Measurements from ENCODE around the gene ACP2.
A peak's percentile ranks its signal among the peaks of the same experiment; 100 is the strongest.

The ACP2 gene

GRCh38 chr11:47229161-47229560 lies 19.5 kb downstream of the ACP2 start:
- TF ChIP-seq L3MBTL2 (conservative IDR thresholded peaks at IDR 0.05) (no peak), FOXM1 (IDR thresholded peaks at IDR 0.05; ENCODE audit: borderline replicate concordance) (no peak), SUZ12 (IDR thresholded peaks at IDR 0.05) (no peak), FOXA1 (IDR thresholded peaks at IDR 0.05) (no peak), LEF1 (IDR thresholded peaks at IDR 0.05; ENCODE audit: borderline replicate concordance) (no peak), SP1 (IDR thresholded peaks at IDR 0.05) (no peak), CTBP1 (IDR thresholded peaks at IDR 0.05; ENCODE audit: borderline replicate concordance) (no peak), PKNOX1 (IDR thresholded peaks at IDR 0.05) (no peak), HDGF (IDR thresholded peaks at IDR 0.05; ENCODE audit: borderline replicate concordance) (no peak), BHLHE40 (IDR thresholded peaks at IDR 0.05; ENCODE audit: borderline replicate concordance) (no peak), ELF4 (IDR thresholded peaks at IDR 0.05) (no peak), ZNF384 (IDR thresholded peaks at IDR 0.05) (no peak), ARNT (IDR thresholded peaks at IDR 0.05) (no peak), NFRKB (IDR thresholded peaks at IDR 0.05) (no peak), TARDBP (IDR thresholded peaks at IDR 0.05) (no peak), FOXK2 (IDR thresholded peaks at IDR 0.05) (no peak)
- POLR2A ChIA-PET, result interaction anchor here (1.5 kb wide), 1 partner anchor 19 kb away, joined by 10 read pairs; the partner anchor contains the start of gene ACP2
- no peak for DNase-seq (ENCODE audit: extremely low spot score)
- CTCF ChIA-PET, result no interaction called here

GRCh38 chr11:47225552-47226400 lies 22.8 kb downstream of the ACP2 start:
- CTCF ChIA-PET, result no interaction called here
- TF ChIP-seq TARDBP (IDR thresholded peaks at IDR 0.05), result no peak
- POLR2A ChIA-PET, result interaction anchor here (1.0 kb wide), 1 partner anchor 12 kb away, joined by 3 read pairs; no protein-coding TSS in a partner anchor
- no peak for DNase-seq (ENCODE audit: extremely low spot score)

- DNase-seq (ENCODE audit: extremely low spot score), result no peak
- TF ChIP-seq LEF1 (IDR thresholded peaks at IDR 0.05; ENCODE audit: borderline replicate concordance) (no peak), SP1 (IDR thresholded peaks at IDR 0.05) (no peak), HDGF (IDR thresholded peaks at IDR 0.05; ENCODE audit: borderline replicate concordance) (no peak), PKNOX1 (IDR thresholded peaks at IDR 0.05) (no peak), ARNT (IDR thresholded peaks at IDR 0.05) (no peak), L3MBTL2 (conservative IDR thresholded peaks at IDR 0.05) (no peak), FOXK2 (IDR thresholded peaks at IDR 0.05) (no peak), CTBP1 (IDR thresholded peaks at IDR 0.05; ENCODE audit: borderline replicate concordance) (no peak), SUZ12 (IDR thresholded peaks at IDR 0.05) (no peak), BHLHE40 (IDR thresholded peaks at IDR 0.05; ENCODE audit: borderline replicate concordance) (no peak), FOXM1 (IDR thresholded peaks at IDR 0.05; ENCODE audit: borderline replicate concordance) (no peak), TARDBP (IDR thresholded peaks at IDR 0.05) (no peak), ELF4 (IDR thresholded peaks at IDR 0.05) (no peak), NFRKB (IDR thresholded peaks at IDR 0.05) (no peak), ZNF384 (IDR thresholded peaks at IDR 0.05) (no peak), FOXA1 (IDR thresholded peaks at IDR 0.05) (no peak)
- ChIA-PET CTCF (no interaction called here), POLR2A (no interaction called here)
These were observed 25.9 kb downstream of the ACP2 start for GRCh38 chr11:47222696-47223095.

- ChIA-PET POLR2A (interaction anchor here (1.1 to 1.2 kb wide), 2 partner anchors 14 to 35 kb away, joined by 3 to 4 read pairs; no protein-coding TSS in a partner anchor), CTCF (interaction anchor here (0.7 kb wide), 1 partner anchor 14 kb away, joined by 3 read pairs; no protein-coding TSS in a partner anchor)
- TF ChIP-seq NFRKB (IDR thresholded peaks at IDR 0.05) (no peak), FOXA1 (IDR thresholded peaks at IDR 0.05) (no peak), TARDBP (IDR thresholded peaks at IDR 0.05) (no peak), L3MBTL2 (conservative IDR thresholded peaks at IDR 0.05) (no peak), ZNF384 (IDR thresholded peaks at IDR 0.05) (no peak)
- no peak for DNase-seq (ENCODE audit: extremely low spot score)
These were observed 28.2 kb downstream of the ACP2 start for GRCh38 chr11:47220401-47220821.

- no peak for DNase-seq (ENCODE audit: extremely low spot score)
- TF ChIP-seq BHLHE40 (IDR thresholded peaks at IDR 0.05; ENCODE audit: borderline replicate concordance), result no peak
- TF ChIP-seq SUZ12 (IDR thresholded peaks at IDR 0.05), result no peak
- TF ChIP-seq FOXA1 (IDR thresholded peaks at IDR 0.05), result no peak
- no peak for TF ChIP-seq LEF1 (IDR thresholded peaks at IDR 0.05; ENCODE audit: borderline replicate concordance)
- TF ChIP-seq HDGF (IDR thresholded peaks at IDR 0.05; ENCODE audit: borderline replicate concordance), result no peak
- no peak for TF ChIP-seq FOXM1 (IDR thresholded peaks at IDR 0.05; ENCODE audit: borderline replicate concordance)
- no peak for TF ChIP-seq ARNT (IDR thresholded peaks at IDR 0.05)
- no peak for TF ChIP-seq ELF4 (IDR thresholded peaks at IDR 0.05)
- TF ChIP-seq FOXK2 (IDR thresholded peaks at IDR 0.05), result no peak
- TF ChIP-seq CTBP1 (IDR thresholded peaks at IDR 0.05; ENCODE audit: borderline replicate concordance), result no peak
- POLR2A ChIA-PET, result interaction anchor here (0.7 to 3.6 kb wide), 10 partner anchors 13 to 139 kb away, joined by 3 to 60 read pairs (median 8); partner anchors contain the start of genes ACP2, MADD, NR1H3 and PACSIN3
These were observed 32.4 kb downstream of the ACP2 start for GRCh38 chr11:47216121-47216798.

GRCh38 chr11:47215366-47215910 lies 33.2 kb downstream of the ACP2 start:
- CTCF ChIA-PET, result interaction anchor here (0.6 to 1.4 kb wide), 4 partner anchors 12 to 369 kb away, joined by 3 to 5 read pairs (median 4); no protein-coding TSS in a partner anchor
- TF ChIP-seq BHLHE40 (IDR thresholded peaks at IDR 0.05; ENCODE audit: borderline replicate concordance), result no peak
- 0 out of 2 replicates have a peak, but pooled peaks have one; percentile 2 for TF ChIP-seq L3MBTL2 (conservative IDR thresholded peaks at IDR 0.05)
- TF ChIP-seq ZNF384 (IDR thresholded peaks at IDR 0.05), result no peak
- POLR2A ChIA-PET, result interaction anchor here (0.8 to 3.6 kb wide), 18 partner anchors 8 to 299 kb away, joined by 3 to 60 read pairs (median 7); partner anchors contain the start of genes ACP2, MADD, NR1H3 and PACSIN3
- DNase-seq (ENCODE audit: extremely low spot score), result no peak

More at GRCh38 chr11:47216121-47216798, 32.4 kb downstream of the ACP2 start:
- CTCF ChIA-PET, result interaction anchor here (1.4 kb wide), 1 partner anchor 139 kb away, joined by 4 read pairs; no protein-coding TSS in a partner anchor
